Neural cell (in vitro differentiated cells): ENCODE results near the gene IGBP1. TPM values are rescaled to one million over a fixed set of nuclear protein-coding genes. Genes with fewer than 3 reads are reported as not detected.

ENCODE experiments used
- H2AFZ ChIP-seq: fragments of 200-600, 300-800 bp; sonication (generic), shearing (Covaris generic); 2 replicates; pipeline ENCODE4 v1.6.0; 2014; ENCODE audit warnings: low read depth, mild to moderate bottlenecking, antibody characterized with exemption, low read length, moderate library complexity
- H3F3A ChIP-seq: fragments of 200-600 bp; shearing (Covaris generic); 2 replicates; pipeline ENCODE4 v1.6.1; 2016; ENCODE audit warnings: mild to moderate bottlenecking, moderate library complexity, mixed read lengths, antibody characterized with exemption, low read length; ENCODE audit not compliant: insufficient read depth, poor library complexity, severe bottlenecking
- H3K27ac ChIP-seq: fragments of 200-600, 300-800 bp; sonication (generic), shearing (Covaris generic); 2 replicates; pipeline ENCODE4 v1.5.1; 2014; ENCODE audit warnings: mild to moderate bottlenecking, low read length, moderate library complexity
- H3K27me3 ChIP-seq: fragments of 300-800, 200-600 bp; sonication (generic), shearing (Covaris generic); 2 replicates; pipeline ENCODE4 v1.6.0; 2014; ENCODE audit warnings: mild to moderate bottlenecking, low read depth, low read length, moderate library complexity; ENCODE audit not compliant: insufficient read depth
- H3K36me3 ChIP-seq: fragments of 300-800, 200-600 bp; sonication (generic), shearing (Covaris generic); 2 replicates; pipeline ENCODE4 v1.5.1; 2014; ENCODE audit warnings: mild to moderate bottlenecking, antibody characterized with exemption, low read length, moderate library complexity; ENCODE audit not compliant: insufficient read depth
- H3K4me2 ChIP-seq: fragments of 300-800, 200-600 bp; sonication (generic), shearing (Covaris generic); 2 replicates; pipeline ENCODE4 v1.6.0; 2014; ENCODE audit warnings: mild to moderate bottlenecking, low read length
- H3K4me3 ChIP-seq: fragments of 300-800, 200-600 bp; sonication (generic), shearing (Covaris generic); 2 replicates; pipeline ENCODE4 v1.5.1; 2014; ENCODE audit warnings: mild to moderate bottlenecking, low read length, moderate library complexity
- H3K79me2 ChIP-seq: fragments of 200-600 bp; shearing (Covaris generic); replicated peaks from 2 replicates; pipeline ENCODE4 v1.6.0; 2014; ENCODE audit warnings: mild to moderate bottlenecking, low read length, moderate library complexity; ENCODE audit not compliant: insufficient read depth
- H3K9ac ChIP-seq: fragments of 300-800, 200-600 bp; sonication (generic), shearing (Covaris generic); 2 replicates; pipeline ENCODE4 v1.6.1; 2016; ENCODE audit warnings: mild to moderate bottlenecking, low read length, mixed read lengths
- H3K9me2 ChIP-seq: fragments of 200-600 bp; shearing (Covaris generic); 2 replicates; pipeline ENCODE4 v1.6.1; 2016; ENCODE audit warnings: mild to moderate bottlenecking, low read length, mixed read lengths; ENCODE audit not compliant: insufficient read depth
- H3K9me3 ChIP-seq: fragments of 200-600, 300-800 bp; sonication (generic), shearing (Covaris generic); 2 replicates; pipeline ENCODE4 v1.6.1; 2016; ENCODE audit warnings: mild to moderate bottlenecking, mixed run types, low read length, moderate library complexity, mixed read lengths
- H4K20me1 ChIP-seq: fragments of 200-600 bp; shearing (Covaris generic); 2 replicates; pipeline ENCODE4 v1.6.1; 2016; ENCODE audit warnings: mild to moderate bottlenecking, mixed run types; ENCODE audit not compliant: insufficient read depth
- CTCF ChIP-seq: fragments of 450-650 bp; IDR thresholded peaks from 2 replicates; pipeline ENCODE4 v1.5.1; 2014; ENCODE audit warnings: antibody characterized with exemption, mild to moderate bottlenecking, moderate library complexity; ENCODE audit not compliant: poor library complexity, severe bottlenecking
- EP300 ChIP-seq: fragments of 450-650 bp; conservative IDR thresholded peaks from 2 replicates; pipeline ENCODE4 v1.6.1; 2014; ENCODE audit warnings: antibody characterized with exemption, mild to moderate bottlenecking, moderate library complexity; ENCODE audit not compliant: poor library complexity, severe bottlenecking
- EZH2 ChIP-seq: fragments of 200-600, 300-800 bp; shearing (Covaris generic), sonication (generic); IDR thresholded peaks from 2 replicates; pipeline ENCODE4 v1.6.1; 2014; ENCODE audit warnings: antibody characterized with exemption, low read length, borderline replicate concordance, mild to moderate bottlenecking; ENCODE audit not compliant: insufficient read depth, poor library complexity, severe bottlenecking
- MXI1 ChIP-seq: fragments of 450-650 bp; conservative IDR thresholded peaks from 2 replicates; pipeline ENCODE4 v1.6.1; 2014; ENCODE audit warnings: antibody characterized with exemption, mild to moderate bottlenecking; ENCODE audit not compliant: poor library complexity, severe bottlenecking
- POLR2AphosphoS5 ChIP-seq: IDR thresholded peaks from 2 replicates; pipeline ENCODE4 v1.6.1; 2012
- RAD21 ChIP-seq: fragments of 450-650 bp; conservative IDR thresholded peaks from 2 replicates; pipeline ENCODE4 v1.6.1; 2014; ENCODE audit warnings: antibody characterized with exemption, mild to moderate bottlenecking, moderate library complexity
- REST ChIP-seq: IDR thresholded peaks from 2 replicates; pipeline ENCODE4 v1.6.1; 2012; ENCODE audit warnings: borderline replicate concordance
- SMC3 ChIP-seq: fragments of 450-650 bp; conservative IDR thresholded peaks from 2 replicates; pipeline ENCODE4 v1.6.1; 2014; ENCODE audit warnings: antibody characterized with exemption, mild to moderate bottlenecking, moderate library complexity; ENCODE audit not compliant: poor library complexity
- TAF1 ChIP-seq: IDR thresholded peaks from 2 replicates; pipeline ENCODE4 v1.6.1; 2012; ENCODE audit warnings: low read depth
- polyA plus RNA-seq: library from polyadenylated mRNA; depleted of rRNA; stranded (reverse); fragments of >200 nt; gene quantifications from 2 replicates; pipeline ENCODE4 v1.2.3, GENCODE V29; 2014

The IGBP1 gene
- polyA plus RNA-seq, 1 donor from 2014 or later: 94.1 TPM

- Histone ChIP-seq H3K79me2 (no peaks in the 10 kb centered on the region), H3K27ac (no peak overlapping the region), H3K4me3 (peak overlapping the region; percentile 49), H2AFZ (no peak overlapping the region), H3K27me3 (no peaks in the 10 kb centered on the region), H3K36me3 (no peaks in the 10 kb centered on the region), H3K9ac (no peak overlapping the region), H3K4me2 (no peak overlapping the region), H3K9me3 (no peaks in the 10 kb centered on the region), H3K9me2 (no peaks in the 10 kb centered on the region), H3F3A (no peaks in the 10 kb centered on the region), H4K20me1 (no peaks in the 10 kb centered on the region)
- TF ChIP-seq REST: no peak
- TF ChIP-seq EZH2: no peak
- TF ChIP-seq POLR2AphosphoS5: no peak
- no peak for TF ChIP-seq MXI1
- no peak for TF ChIP-seq CTCF
- TF ChIP-seq EP300: no peak
- TF ChIP-seq SMC3: no peak
- TF ChIP-seq RAD21: no peak
- TF ChIP-seq TAF1: no peak
These were observed 35.3 kb downstream of the IGBP1 start for GRCh38 chrX:70168238-70169188.

- no peak overlapping the region for H3K27ac ChIP-seq
- no peak overlapping the region for H3K4me2 ChIP-seq
- H3K9me2 ChIP-seq: no peaks in the 10 kb centered on the region
- no peaks in the 10 kb centered on the region for H3K36me3 ChIP-seq
- no peaks in the 10 kb centered on the region for H3K27me3 ChIP-seq
- H3K9ac ChIP-seq: no peak overlapping the region
- H4K20me1 ChIP-seq: no peaks in the 10 kb centered on the region
- H3K9me3 ChIP-seq: no peaks in the 10 kb centered on the region
- H2AFZ ChIP-seq: no peak overlapping the region
- no peaks in the 10 kb centered on the region for H3K79me2 ChIP-seq
- H3K4me3 ChIP-seq: no peak overlapping the region
- H3F3A ChIP-seq: no peaks in the 10 kb centered on the region
- TF ChIP-seq SMC3: no peak
- TF ChIP-seq TAF1: no peak
- TF ChIP-seq POLR2AphosphoS5: no peak
- TF ChIP-seq REST: no peak
- TF ChIP-seq RAD21: no peak
These were observed 36.0 kb downstream of the IGBP1 start for GRCh38 chrX:70169281-70169680.
